DMS 273 (cell line): Measurements from ENCODE around the gene CCDC187.

Experiments
- DNase-seq: peaks from one replicate; lab custom pipeline; 2025; ENCODE audit not compliant: unreplicated experiment; lab: John Stamatoyannopoulos, UW

CCDC187 gene

DNA sequence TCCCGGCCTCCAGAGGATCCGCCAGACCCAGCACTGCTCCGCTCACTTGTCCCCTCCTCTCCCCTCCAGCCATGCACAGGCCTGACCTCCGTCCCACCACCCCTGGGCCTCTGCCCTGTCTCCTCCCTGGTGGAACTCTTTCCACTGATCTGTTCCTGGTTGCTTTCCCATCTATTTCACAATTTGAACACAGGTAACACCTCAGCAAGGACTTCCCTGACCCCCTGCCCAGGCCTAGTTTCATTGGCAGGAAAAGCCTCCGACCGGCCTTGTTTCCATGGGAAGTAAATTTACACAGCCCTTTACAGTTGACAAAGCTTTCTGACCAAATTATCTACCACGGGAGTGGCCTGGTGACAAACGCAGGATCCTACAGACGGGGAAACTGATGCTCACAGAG lies 73.1 kb downstream of the CCDC187 start:
- DNase-seq: no peak

DNA sequence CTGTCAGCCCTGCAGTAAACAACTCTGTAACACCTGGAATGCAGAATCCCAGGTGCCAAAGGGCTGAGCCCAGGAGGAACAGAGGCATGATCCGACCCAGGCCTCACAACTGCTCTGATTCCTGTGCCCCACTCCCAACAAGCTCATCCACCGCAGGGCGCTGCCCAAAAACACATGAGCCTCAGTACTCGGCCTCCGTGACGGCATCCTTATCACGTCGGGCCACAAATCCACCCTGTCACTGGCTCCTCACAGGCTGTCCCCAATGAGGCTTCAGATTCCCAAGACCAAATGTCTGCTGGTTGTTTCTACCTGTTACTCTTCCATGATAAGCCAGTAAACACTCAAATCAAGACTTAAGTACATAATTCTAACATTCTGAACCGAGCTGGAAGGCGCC lies 73.5 kb downstream of the CCDC187 start:
- DNase-seq: no peak

DNA sequence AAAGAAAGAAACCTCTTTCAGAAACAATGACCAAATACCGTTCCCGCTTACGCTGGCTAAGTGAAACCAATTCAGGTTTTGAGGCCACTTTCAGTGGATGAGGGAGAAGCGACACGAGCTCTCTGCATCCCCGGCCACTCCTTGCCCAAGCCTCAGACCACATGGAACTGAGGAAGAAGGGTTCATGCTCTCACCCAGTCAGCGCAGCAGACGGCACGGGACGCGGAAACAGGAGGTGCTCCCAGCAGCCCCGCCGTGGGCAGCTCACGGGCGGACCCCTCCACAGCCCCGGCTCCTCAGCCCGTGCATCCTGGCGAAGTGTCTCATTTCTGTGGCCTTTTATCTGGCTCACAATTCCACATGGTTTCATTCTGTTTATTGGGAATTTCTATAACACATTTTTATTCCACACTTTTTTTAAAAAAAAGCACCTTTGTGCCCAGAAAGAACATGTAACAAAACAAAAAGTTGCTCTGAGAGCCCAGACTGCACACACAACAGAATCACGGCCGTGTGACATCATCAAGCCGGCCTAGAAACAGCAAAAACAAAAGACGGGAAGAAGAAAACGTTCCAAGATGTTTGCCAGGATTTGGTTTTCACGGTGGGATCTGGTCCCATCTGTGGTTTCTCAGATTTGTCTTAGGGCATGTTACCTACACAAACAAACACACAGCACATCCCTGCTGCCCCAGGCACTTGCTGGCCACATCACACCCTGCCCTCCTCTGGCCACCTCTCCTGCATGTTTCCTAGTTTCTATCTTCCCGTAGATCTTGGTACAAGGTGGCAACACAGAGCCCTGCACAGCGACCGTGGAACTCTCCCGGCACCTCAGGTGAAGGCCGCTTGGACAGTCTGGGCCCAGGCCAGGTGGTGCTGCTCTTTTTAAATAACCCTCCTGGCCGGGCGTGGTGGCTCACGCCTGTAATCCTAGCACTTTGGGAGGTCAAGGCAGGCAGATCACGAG lies 74.5 kb downstream of the CCDC187 start:
- no peak for DNase-seq

GRCh38 chr9:136228107-136228875 lies 75.6 kb downstream of the CCDC187 start:
- no peak for DNase-seq

DNA sequence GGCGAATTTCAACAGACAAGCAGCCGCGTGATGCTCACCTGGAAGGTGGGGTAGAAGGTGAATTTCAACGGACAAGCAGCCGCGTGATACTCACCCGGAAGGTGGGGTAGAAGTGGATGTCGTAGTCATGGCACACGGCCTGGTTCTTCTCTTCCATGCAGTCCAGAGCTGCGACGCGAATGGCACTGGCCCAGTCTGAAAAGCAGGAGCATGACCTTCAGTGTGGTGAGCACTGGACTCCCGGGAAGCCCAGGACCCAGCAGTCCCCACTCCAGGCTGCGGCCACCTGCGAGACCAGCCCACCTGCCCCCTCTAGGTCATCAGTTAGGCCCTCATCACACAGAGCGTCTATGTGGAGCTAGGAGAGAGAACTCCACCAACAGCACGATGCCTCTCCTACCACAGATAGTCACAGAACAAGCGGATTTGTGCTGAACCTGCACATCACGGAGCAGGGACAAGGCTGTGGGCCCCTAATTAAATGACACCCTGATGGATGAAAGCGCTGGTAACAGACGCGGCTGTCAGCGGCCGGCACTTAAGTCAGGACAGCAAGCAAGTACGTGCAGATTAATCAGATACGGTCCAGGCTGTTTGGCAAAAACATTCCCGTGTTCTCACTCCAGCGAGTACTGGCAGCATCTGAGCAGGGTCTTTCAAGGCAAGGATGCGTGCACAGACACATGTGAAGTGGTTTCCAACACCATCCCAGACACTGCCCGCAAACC lies 77.0 kb downstream of the CCDC187 start:
- DNase-seq: no peak

GRCh38 chr9:136225748-136226679 lies 77.9 kb downstream of the CCDC187 start:
- peak; percentile 72 for DNase-seq

- no peak for DNase-seq
Observed at GRCh38 chr9:136225366-136225747, 78.5 kb downstream of the CCDC187 start.

- no peak for DNase-seq
Observed at GRCh38 chr9:136223871-136224640, 79.8 kb downstream of the CCDC187 start.

- no peak for DNase-seq
Observed at GRCh38 chr9:136222906-136223285, 81.0 kb downstream of the CCDC187 start.

GRCh38 chr9:136222166-136222905 lies 81.6 kb downstream of the CCDC187 start:
- no peak for DNase-seq

GRCh38 chr9:136220017-136220729 lies 83.7 kb downstream of the CCDC187 start:
- no peak for DNase-seq

DNA sequence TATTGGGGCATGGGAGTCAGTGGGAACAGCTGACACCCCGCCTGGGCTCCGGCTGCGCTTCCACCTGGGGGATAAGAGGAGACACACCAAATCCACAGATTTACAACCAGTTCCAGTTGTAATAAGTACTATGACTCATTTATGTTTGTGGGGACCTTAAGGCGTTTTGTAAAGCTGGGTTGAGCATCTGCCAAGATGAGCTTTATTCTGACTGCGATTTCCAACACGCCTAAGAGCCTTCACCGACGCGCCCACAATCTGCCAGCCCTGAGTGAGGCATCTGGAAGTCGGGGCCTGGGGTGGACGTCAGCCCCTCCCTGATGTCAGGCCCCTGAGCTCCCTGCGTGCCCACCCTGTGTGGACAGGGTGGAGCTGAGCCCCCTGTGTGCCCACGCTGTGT lies 84.6 kb downstream of the CCDC187 start:
- DNase-seq: peak; percentile 54

GRCh38 chr9:136218673-136219072 lies 85.2 kb downstream of the CCDC187 start:
- no peak for DNase-seq

DNA sequence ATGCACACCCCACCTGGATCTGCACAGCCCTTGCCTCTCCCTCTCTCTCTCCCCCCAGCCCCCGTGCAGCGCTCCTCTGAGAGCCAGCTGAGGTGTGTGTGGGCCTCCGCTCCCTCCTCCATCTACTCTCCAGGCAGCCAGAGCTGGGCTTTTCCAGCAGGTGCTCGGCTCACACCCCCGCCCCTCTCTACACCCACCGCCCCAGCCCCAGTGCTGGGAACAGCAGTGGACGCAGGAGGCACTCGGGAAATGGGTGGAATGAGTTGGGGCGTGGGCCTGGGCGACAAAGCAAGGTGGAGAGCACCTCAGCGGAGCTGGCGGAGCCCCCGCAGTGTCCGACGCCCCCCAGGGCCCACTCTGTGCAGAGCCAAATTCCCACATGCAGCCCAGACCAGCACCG lies 85.6 kb downstream of the CCDC187 start:
- no peak for DNase-seq

DNA sequence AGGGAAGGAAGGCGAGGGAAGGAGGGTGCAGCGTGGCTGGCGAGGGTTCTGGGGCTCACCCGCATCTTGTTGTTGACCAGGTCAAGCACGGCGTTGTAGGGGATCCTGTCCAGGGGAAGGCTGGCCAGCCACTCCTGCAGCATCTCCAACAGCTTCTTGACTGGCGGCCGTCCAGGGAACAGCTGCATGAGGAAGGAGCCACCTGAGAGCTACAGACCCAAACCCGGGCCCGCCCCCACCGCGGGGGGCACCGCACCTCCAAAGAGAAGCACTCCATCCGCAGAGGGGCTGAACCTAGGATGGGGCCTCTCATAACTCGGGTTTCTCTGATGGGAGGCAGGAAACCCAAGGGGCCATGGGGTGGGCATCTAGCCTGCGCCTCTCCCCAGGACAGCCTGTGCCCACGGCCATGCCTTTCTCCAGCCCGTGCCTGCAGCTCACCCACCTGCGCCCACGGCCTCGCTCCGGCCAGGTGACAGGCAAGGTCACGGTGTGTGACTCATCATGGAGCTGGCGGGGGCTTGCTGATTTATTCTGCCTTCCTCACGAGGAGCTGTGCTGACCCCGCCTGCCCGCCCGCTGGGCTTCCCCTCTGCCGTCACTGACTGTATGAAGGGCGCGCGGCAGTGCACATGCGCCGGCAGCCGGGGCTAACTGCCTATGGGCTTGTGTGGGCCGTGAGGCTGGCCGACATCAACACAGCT lies 87.2 kb downstream of the CCDC187 start:
- DNase-seq: no peak

GRCh38 chr9:136213733-136214132 lies 90.2 kb downstream of the CCDC187 start:
- DNase-seq: no peak

DNA sequence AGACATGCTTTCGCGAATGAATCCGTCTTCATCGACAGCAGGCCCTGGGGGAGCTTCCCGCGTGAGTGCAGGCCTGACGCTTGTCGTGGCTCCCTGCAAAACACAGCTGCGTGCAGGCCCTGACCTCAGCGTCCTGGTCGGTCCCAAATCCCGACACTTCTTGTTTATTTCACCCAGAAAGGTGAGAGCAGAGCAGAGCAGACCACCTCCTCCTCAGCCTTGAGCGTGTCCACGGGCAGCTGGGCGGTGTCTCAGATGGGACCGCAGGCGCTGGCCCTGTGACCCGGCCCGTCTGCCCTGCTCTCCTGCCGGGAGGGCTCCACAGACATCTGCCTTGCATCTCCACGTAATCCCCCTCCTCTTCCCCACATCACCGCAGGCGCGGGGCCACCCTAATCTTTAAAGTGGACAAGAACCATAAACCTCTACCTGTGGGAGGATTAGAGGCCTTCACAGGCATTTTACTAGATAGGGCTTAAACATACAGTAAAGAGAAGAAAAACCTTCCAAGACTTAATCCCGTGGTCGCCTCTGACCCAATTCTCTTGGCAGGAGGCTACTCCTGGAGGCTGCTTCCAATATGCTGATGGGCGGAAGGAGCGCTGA lies 91.4 kb downstream of the CCDC187 start:
- DNase-seq: no peak
